Neural cell (in vitro differentiated cells): Measurements from ENCODE around the gene ENC1. TPM values are rescaled to one million over a fixed set of nuclear protein-coding genes. Genes with fewer than 3 reads are reported as not detected.

Experiments
- H2AFZ ChIP-seq: fragments of 200-600, 300-800 bp; sonication (generic), shearing (Covaris generic); 2 replicates; pipeline ENCODE4 v1.6.0; 2014; ENCODE audit warnings: low read depth, mild to moderate bottlenecking, antibody characterized with exemption, low read length, moderate library complexity
- H3F3A ChIP-seq: fragments of 200-600 bp; shearing (Covaris generic); 2 replicates; pipeline ENCODE4 v1.6.1; 2016; ENCODE audit warnings: mild to moderate bottlenecking, moderate library complexity, mixed read lengths, antibody characterized with exemption, low read length; ENCODE audit not compliant: insufficient read depth, poor library complexity, severe bottlenecking
- H3K27ac ChIP-seq: fragments of 200-600, 300-800 bp; sonication (generic), shearing (Covaris generic); 2 replicates; pipeline ENCODE4 v1.5.1; 2014; ENCODE audit warnings: mild to moderate bottlenecking, low read length, moderate library complexity
- H3K27me3 ChIP-seq: fragments of 300-800, 200-600 bp; sonication (generic), shearing (Covaris generic); 2 replicates; pipeline ENCODE4 v1.6.0; 2014; ENCODE audit warnings: mild to moderate bottlenecking, low read depth, low read length, moderate library complexity; ENCODE audit not compliant: insufficient read depth
- H3K36me3 ChIP-seq: fragments of 300-800, 200-600 bp; sonication (generic), shearing (Covaris generic); 2 replicates; pipeline ENCODE4 v1.5.1; 2014; ENCODE audit warnings: mild to moderate bottlenecking, antibody characterized with exemption, low read length, moderate library complexity; ENCODE audit not compliant: insufficient read depth
- H3K4me2 ChIP-seq: fragments of 300-800, 200-600 bp; sonication (generic), shearing (Covaris generic); 2 replicates; pipeline ENCODE4 v1.6.0; 2014; ENCODE audit warnings: mild to moderate bottlenecking, low read length
- H3K4me3 ChIP-seq: fragments of 300-800, 200-600 bp; sonication (generic), shearing (Covaris generic); 2 replicates; pipeline ENCODE4 v1.5.1; 2014; ENCODE audit warnings: mild to moderate bottlenecking, low read length, moderate library complexity
- H3K79me2 ChIP-seq: fragments of 200-600 bp; shearing (Covaris generic); replicated peaks from 2 replicates; pipeline ENCODE4 v1.6.0; 2014; ENCODE audit warnings: mild to moderate bottlenecking, low read length, moderate library complexity; ENCODE audit not compliant: insufficient read depth
- H3K9ac ChIP-seq: fragments of 300-800, 200-600 bp; sonication (generic), shearing (Covaris generic); 2 replicates; pipeline ENCODE4 v1.6.1; 2016; ENCODE audit warnings: mild to moderate bottlenecking, low read length, mixed read lengths
- H3K9me2 ChIP-seq: fragments of 200-600 bp; shearing (Covaris generic); 2 replicates; pipeline ENCODE4 v1.6.1; 2016; ENCODE audit warnings: mild to moderate bottlenecking, low read length, mixed read lengths; ENCODE audit not compliant: insufficient read depth
- H3K9me3 ChIP-seq: fragments of 200-600, 300-800 bp; sonication (generic), shearing (Covaris generic); 2 replicates; pipeline ENCODE4 v1.6.1; 2016; ENCODE audit warnings: mild to moderate bottlenecking, mixed run types, low read length, moderate library complexity, mixed read lengths
- H4K20me1 ChIP-seq: fragments of 200-600 bp; shearing (Covaris generic); 2 replicates; pipeline ENCODE4 v1.6.1; 2016; ENCODE audit warnings: mild to moderate bottlenecking, mixed run types; ENCODE audit not compliant: insufficient read depth
- EP300 ChIP-seq: fragments of 450-650 bp; conservative IDR thresholded peaks from 2 replicates; pipeline ENCODE4 v1.6.1; 2014; ENCODE audit warnings: antibody characterized with exemption, mild to moderate bottlenecking, moderate library complexity; ENCODE audit not compliant: poor library complexity, severe bottlenecking
- EZH2 ChIP-seq: fragments of 200-600, 300-800 bp; shearing (Covaris generic), sonication (generic); IDR thresholded peaks from 2 replicates; pipeline ENCODE4 v1.6.1; 2014; ENCODE audit warnings: antibody characterized with exemption, low read length, borderline replicate concordance, mild to moderate bottlenecking; ENCODE audit not compliant: insufficient read depth, poor library complexity, severe bottlenecking
- MXI1 ChIP-seq: fragments of 450-650 bp; conservative IDR thresholded peaks from 2 replicates; pipeline ENCODE4 v1.6.1; 2014; ENCODE audit warnings: antibody characterized with exemption, mild to moderate bottlenecking; ENCODE audit not compliant: poor library complexity, severe bottlenecking
- POLR2AphosphoS5 ChIP-seq: IDR thresholded peaks from 2 replicates; pipeline ENCODE4 v1.6.1; 2012
- RAD21 ChIP-seq: fragments of 450-650 bp; conservative IDR thresholded peaks from 2 replicates; pipeline ENCODE4 v1.6.1; 2014; ENCODE audit warnings: antibody characterized with exemption, mild to moderate bottlenecking, moderate library complexity
- REST ChIP-seq: IDR thresholded peaks from 2 replicates; pipeline ENCODE4 v1.6.1; 2012; ENCODE audit warnings: borderline replicate concordance
- SMC3 ChIP-seq: fragments of 450-650 bp; conservative IDR thresholded peaks from 2 replicates; pipeline ENCODE4 v1.6.1; 2014; ENCODE audit warnings: antibody characterized with exemption, mild to moderate bottlenecking, moderate library complexity; ENCODE audit not compliant: poor library complexity
- TAF1 ChIP-seq: IDR thresholded peaks from 2 replicates; pipeline ENCODE4 v1.6.1; 2012; ENCODE audit warnings: low read depth
- polyA plus RNA-seq: library from polyadenylated mRNA; depleted of rRNA; stranded (reverse); fragments of >200 nt; gene quantifications from 2 replicates; pipeline ENCODE4 v1.2.3, GENCODE V29; 2014
- TF ChIP-seq, protein P1 (sequence below): fragments of 450-650 bp; IDR thresholded peaks from 2 replicates; pipeline ENCODE4 v1.5.1; 2014; ENCODE audit warnings: antibody characterized with exemption, mild to moderate bottlenecking, moderate library complexity; ENCODE audit not compliant: poor library complexity, severe bottlenecking

Gene ENC1
- polyA plus RNA-seq, 1 donor from 2014 or later = 449 TPM

DNA sequence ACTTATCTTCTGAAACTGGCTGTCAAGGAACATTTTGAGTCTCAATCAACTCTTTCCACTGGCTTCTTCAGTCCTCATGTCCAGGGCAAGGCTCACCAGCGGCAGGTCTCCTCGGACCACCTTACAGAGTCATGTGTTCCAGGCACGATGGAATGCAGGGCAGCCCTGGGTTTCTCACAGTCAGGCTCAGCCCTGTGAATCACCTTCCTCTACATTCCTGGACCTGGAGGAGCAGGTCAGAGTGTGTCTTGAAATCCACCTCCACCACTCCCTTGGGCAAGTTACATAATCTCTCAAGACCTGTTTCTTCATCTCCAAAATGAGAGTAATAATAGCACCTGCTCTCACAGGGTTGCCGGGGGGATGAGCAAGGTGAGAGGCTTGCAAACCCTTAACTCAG is 16.0 kb downstream of the ENC1 start:
- no peaks in the 10 kb centered on the region for H3K9me3 ChIP-seq
- H3K4me2 ChIP-seq = no peak overlapping the region
- H2AFZ ChIP-seq = no peak overlapping the region
- H3K4me3 ChIP-seq = no peak overlapping the region
- H3K27me3 ChIP-seq = no peaks in the 10 kb centered on the region
- H3K9ac ChIP-seq = no peak overlapping the region
- peaks cover 25% of the 10 kb centered on the region for H3K79me2 ChIP-seq
- peaks cover 3% of the 10 kb centered on the region for H3K36me3 ChIP-seq
- peaks cover 17% of the 10 kb centered on the region for H3F3A ChIP-seq
- no peaks in the 10 kb centered on the region for H4K20me1 ChIP-seq
- TF ChIP-seq RAD21 = no peak
- no peak for TF ChIP-seq EP300
- H3K9me2 ChIP-seq = no peaks in the 10 kb centered on the region
- no peak overlapping the region for H3K27ac ChIP-seq

DNA sequence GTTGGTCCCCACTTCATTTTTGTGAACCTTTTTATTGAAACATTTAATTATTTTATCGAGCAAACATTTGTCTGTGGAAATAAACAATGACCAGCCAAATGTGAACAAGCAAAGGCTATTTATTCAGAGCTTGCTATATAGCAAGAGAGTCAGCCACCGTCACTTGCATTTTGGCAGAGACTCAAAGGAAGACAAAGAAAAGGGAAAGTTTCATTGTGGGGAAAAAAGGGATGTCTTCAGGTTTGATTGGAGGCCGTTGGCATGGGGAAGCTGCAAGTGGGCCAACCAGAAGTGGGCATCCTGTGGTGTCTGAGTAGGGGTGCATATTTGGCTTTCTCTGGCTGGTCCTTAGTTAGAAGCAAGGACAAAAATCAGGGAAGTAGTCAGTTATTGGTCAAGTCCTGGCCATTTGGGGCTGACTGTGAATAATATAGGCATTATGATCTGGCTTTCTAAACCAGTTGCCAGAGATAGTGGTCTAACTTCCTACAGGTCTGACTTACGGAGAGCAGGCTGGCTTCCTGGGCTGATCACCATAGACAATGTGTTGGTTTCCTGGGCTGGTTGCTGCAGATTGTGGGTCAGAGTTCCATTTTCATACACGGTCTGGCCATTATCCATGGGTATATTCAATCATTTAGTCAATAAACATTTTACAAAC is 16.6 kb downstream of the ENC1 start:
- H3K9me3 ChIP-seq = no peaks in the 10 kb centered on the region
- H3K9ac ChIP-seq = peak overlapping the region; percentile 31
- no peak overlapping the region for H2AFZ ChIP-seq
- peaks cover 17% of the 10 kb centered on the region for H3F3A ChIP-seq
- no peaks in the 10 kb centered on the region for H3K9me2 ChIP-seq
- no peak for TF ChIP-seq EP300
- no peak for TF ChIP-seq TAF1
- no peak for TF ChIP-seq EZH2
- no peak for TF ChIP-seq SMC3
- no peak for TF ChIP-seq RAD21
- no peak for TF ChIP-seq MXI1
- TF ChIP-seq, protein P1, sequence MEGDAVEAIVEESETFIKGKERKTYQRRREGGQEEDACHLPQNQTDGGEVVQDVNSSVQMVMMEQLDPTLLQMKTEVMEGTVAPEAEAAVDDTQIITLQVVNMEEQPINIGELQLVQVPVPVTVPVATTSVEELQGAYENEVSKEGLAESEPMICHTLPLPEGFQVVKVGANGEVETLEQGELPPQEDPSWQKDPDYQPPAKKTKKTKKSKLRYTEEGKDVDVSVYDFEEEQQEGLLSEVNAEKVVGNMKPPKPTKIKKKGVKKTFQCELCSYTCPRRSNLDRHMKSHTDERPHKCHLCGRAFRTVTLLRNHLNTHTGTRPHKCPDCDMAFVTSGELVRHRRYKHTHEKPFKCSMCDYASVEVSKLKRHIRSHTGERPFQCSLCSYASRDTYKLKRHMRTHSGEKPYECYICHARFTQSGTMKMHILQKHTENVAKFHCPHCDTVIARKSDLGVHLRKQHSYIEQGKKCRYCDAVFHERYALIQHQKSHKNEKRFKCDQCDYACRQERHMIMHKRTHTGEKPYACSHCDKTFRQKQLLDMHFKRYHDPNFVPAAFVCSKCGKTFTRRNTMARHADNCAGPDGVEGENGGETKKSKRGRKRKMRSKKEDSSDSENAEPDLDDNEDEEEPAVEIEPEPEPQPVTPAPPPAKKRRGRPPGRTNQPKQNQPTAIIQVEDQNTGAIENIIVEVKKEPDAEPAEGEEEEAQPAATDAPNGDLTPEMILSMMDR = no peak
- no peak for TF ChIP-seq POLR2AphosphoS5
- no peak for TF ChIP-seq REST
- no peaks in the 10 kb centered on the region for H4K20me1 ChIP-seq
- no peaks in the 10 kb centered on the region for H3K36me3 ChIP-seq
- H3K79me2 ChIP-seq = peaks cover 18% of the 10 kb centered on the region
- H3K27me3 ChIP-seq = no peaks in the 10 kb centered on the region
- H3K4me2 ChIP-seq = no peak overlapping the region
- no peak overlapping the region for H3K4me3 ChIP-seq
- peak overlapping the region; percentile 70 for H3K27ac ChIP-seq
